Gastrocnemius medialis (tissue), 4 donors: ENCODE measurements around the gene MRPL51. TPM values are rescaled to one million over a fixed set of nuclear protein-coding genes. Genes with fewer than 3 reads are reported as not detected.

ENCODE experiments used
- ATAC-seq, 2 donors: fragments of 150-250 bp; one replicate each; pipeline ENCODE4 v1.9.1; 2016
- DNase-seq, 2 donors: peaks; one replicate each; pipeline ENCODE4 v3.0.0-alpha.2; 2019
- H3K27ac ChIP-seq, 4 donors: fragments of 200-600 bp; sonication (generic); 1 replicate in 1 of 4; 2 replicates in 3 of 4; pipeline ENCODE4 v1.5.1; 2016 to 2018; ENCODE audit warnings: mild to moderate bottlenecking in 2 of 4, moderate library complexity in 1 of 4
- H3K27me3 ChIP-seq, 3 donors: fragments of 200-600 bp; sonication (generic) in 2 of 3; 1 replicate in 1 of 3; 2 replicates in 2 of 3; pipeline versions ENCODE4 v1.5.1 to v1.6.0; 2016 to 2019; ENCODE audit warnings: mild to moderate bottlenecking in 1 of 3, moderate library complexity in 1 of 3
- H3K36me3 ChIP-seq, 2 donors: fragments of 200-600 bp; sonication (generic) in 1 of 2; one replicate each; pipeline ENCODE4 v1.5.1; 2017 to 2018
- H3K4me1 ChIP-seq, 2 donors: fragments of 200-600 bp; sonication (generic) in 1 of 2; one replicate each; pipeline ENCODE4 v1.5.1; 2016 to 2017; ENCODE audit warnings: mild to moderate bottlenecking in 2 of 2
- H3K4me3 ChIP-seq, 4 donors: fragments of 200-600 bp; sonication (generic) in 3 of 4; 1 replicate in 1 of 4; 2 replicates in 3 of 4; pipeline ENCODE4 v1.5.1; 2016 to 2019; ENCODE audit warnings: mild to moderate bottlenecking in 2 of 4
- H3K9me3 ChIP-seq, 3 donors: fragments of 200-600 bp; sonication (generic) in 2 of 3; 1 replicate in 1 of 3; 2 replicates in 2 of 3; pipeline ENCODE4 v1.5.1; 2016 to 2019
- CTCF ChIP-seq, 5 experiments: fragments of 450-650 bp in 3 of 5; fragments of 200-600 bp in 2 of 5; sonication (generic) in 2 of 5; IDR thresholded peaks in 4 of 5; conservative IDR thresholded peaks in 1 of 5; 1 replicate in 4 of 5; 2 replicates in 1 of 5; pipeline ENCODE4 v1.5.1; 2016 to 2019; ENCODE audit warnings: antibody characterized with exemption in 5 of 5, mild to moderate bottlenecking in 3 of 5, moderate library complexity in 3 of 5
- POLR2A ChIP-seq, 2 donors: fragments of 450-650 bp; IDR thresholded peaks; one replicate each; pipeline ENCODE4 v1.6.1; 2017; ENCODE audit warnings: antibody characterized with exemption in 2 of 2, mild to moderate bottlenecking in 2 of 2, moderate library complexity in 2 of 2
- in situ Hi-C, 4 donors: fragments of 200-750 bp; cut with MboI; loops; one replicate each; pipeline versions ENCODE4 v1.15.0 to v1.8.0; 2017; ENCODE audit warnings: low sequenced_read_pairs in 4 of 4
- intact Hi-C: fragments of 100-400 bp; cut with DNase I; formaldehyde crosslinking; loops from one replicate; pipeline ENCODE4 v1.15.1; 2023; ENCODE audit warnings: low total_unique reads
- total RNA-seq, 4 donors: library from RNA; depleted of rRNA; stranded (reverse); fragments of >200 nt; gene quantifications; one replicate each; pipeline versions ENCODE4 v1.1.0 to v1.2.3, GENCODE V29; 2016

MRPL51 gene
- total RNA-seq, 4 donors from 2014 or later: 76.6 to 147 (median 124) TPM

GRCh38 chr12:6528539-6529235, 35.6 kb upstream of the MRPL51 start:
- Histone ChIP-seq H3K9me3 (no peaks in the 10 kb centered on the region), H3K4me3 (no peak overlapping the region), H3K27ac (no peak overlapping the region), H3K4me1 (peaks cover 20% of the 10 kb centered on the region in 2 donors), H3K36me3 (peaks cover 0 to 77% of the 10 kb centered on the region in 2 donors), H3K27me3 (no peaks in the 10 kb centered on the region)
- ATAC-seq (no peak), DNase-seq (no peak)
- no peak for TF ChIP-seq POLR2A (IDR thresholded peaks at IDR 0.05)
- no peak for TF ChIP-seq CTCF (IDR thresholded peaks at IDR 0.05 in 4 of 5, conservative IDR thresholded peaks at IDR 0.05 in 1 of 5)
- intact Hi-C loops (no loop called here), in situ Hi-C loops (loop anchor here in 1 of 4 donors (25.0 kb wide), 1 partner anchor 116 kb away; no protein-coding TSS in a partner anchor)

- no peak for ATAC-seq
- intact Hi-C loops (no loop called here), in situ Hi-C loops (loop anchor here in 1 of 4 donors (25.0 kb wide), 1 partner anchor 115 kb away; no protein-coding TSS in a partner anchor)
- Histone ChIP-seq H3K4me3 (no peak overlapping the region), H3K4me1 (peaks cover 11% of the 10 kb centered on the region in 2 donors), H3K36me3 (peaks cover 0 to 87% of the 10 kb centered on the region in 2 donors), H3K27me3 (no peaks in the 10 kb centered on the region), H3K27ac (no peak overlapping the region), H3K9me3 (no peaks in the 10 kb centered on the region)
- no peak for TF ChIP-seq CTCF (IDR thresholded peaks at IDR 0.05 in 4 of 5, conservative IDR thresholded peaks at IDR 0.05 in 1 of 5)
- TF ChIP-seq POLR2A (IDR thresholded peaks at IDR 0.05): no peak
- no peak for DNase-seq
Observed at GRCh38 chr12:6527711-6528110, 34.6 kb upstream of the MRPL51 start.

- Histone ChIP-seq H3K9me3 (no peaks in the 10 kb centered on the region), H3K36me3 (peaks cover 0 to 95% of the 10 kb centered on the region in 2 donors), H3K27ac (no peak overlapping the region), H3K4me1 (peaks cover 3 to 4% of the 10 kb centered on the region in 2 donors), H3K4me3 (no peak overlapping the region), H3K27me3 (no peaks in the 10 kb centered on the region)
- DNase-seq: no peak
- intact Hi-C loops: no loop called here
- TF ChIP-seq POLR2A (IDR thresholded peaks at IDR 0.05) (no peak), CTCF (IDR thresholded peaks at IDR 0.05 in 4 of 5, conservative IDR thresholded peaks at IDR 0.05 in 1 of 5) (no peak)
- no peak for ATAC-seq
- in situ Hi-C loops: loop anchor here in 1 of 4 donors (25.0 kb wide), 1 partner anchor 115 kb away; no protein-coding TSS in a partner anchor
Observed at GRCh38 chr12:6526766-6527525, 33.9 kb upstream of the MRPL51 start.

- Histone ChIP-seq H3K9me3 (no peaks in the 10 kb centered on the region), H3K4me3 (no peak overlapping the region), H3K36me3 (peaks cover 0 to 100% of the 10 kb centered on the region in 2 donors), H3K27me3 (no peaks in the 10 kb centered on the region), H3K27ac (no peak overlapping the region), H3K4me1 (no peaks in the 10 kb centered on the region)
- intact Hi-C loops: no loop called here
- in situ Hi-C loops: loop anchor here in 1 of 4 donors (25.0 kb wide), 1 partner anchor 114 kb away; no protein-coding TSS in a partner anchor
- DNase-seq (no peak), ATAC-seq (no peak)
- TF ChIP-seq CTCF (IDR thresholded peaks at IDR 0.05 in 4 of 5, conservative IDR thresholded peaks at IDR 0.05 in 1 of 5) (no peak), POLR2A (IDR thresholded peaks at IDR 0.05) (no peak)
Observed at GRCh38 chr12:6526201-6526600, 33.1 kb upstream of the MRPL51 start.
